Mammary epithelial cell (primary cell): Measurements from ENCODE around the gene CLEC16A.

Experiments used
- EZH2 ChIP-seq: IDR thresholded peaks from 2 replicates; pipeline ENCODE4 v1.6.1; 2012; ENCODE audit warnings: low read length, inconsistent platforms, borderline replicate concordance
- TF ChIP-seq, protein P1 (sequence below), 2 donors: IDR thresholded peaks in 1 of 2; conservative IDR thresholded peaks in 1 of 2; 2 replicates each; pipeline ENCODE4 v1.5.1; 2011 to 2012; ENCODE audit warnings: inconsistent platforms in 2 of 2, low read length in 2 of 2, mild to moderate bottlenecking in 2 of 2, control low read depth in 1 of 2, low read depth in 1 of 2; ENCODE audit not compliant: insufficient read depth in 1 of 2; ENCODE audit errors: extremely low read depth in 1 of 2

DNA sequence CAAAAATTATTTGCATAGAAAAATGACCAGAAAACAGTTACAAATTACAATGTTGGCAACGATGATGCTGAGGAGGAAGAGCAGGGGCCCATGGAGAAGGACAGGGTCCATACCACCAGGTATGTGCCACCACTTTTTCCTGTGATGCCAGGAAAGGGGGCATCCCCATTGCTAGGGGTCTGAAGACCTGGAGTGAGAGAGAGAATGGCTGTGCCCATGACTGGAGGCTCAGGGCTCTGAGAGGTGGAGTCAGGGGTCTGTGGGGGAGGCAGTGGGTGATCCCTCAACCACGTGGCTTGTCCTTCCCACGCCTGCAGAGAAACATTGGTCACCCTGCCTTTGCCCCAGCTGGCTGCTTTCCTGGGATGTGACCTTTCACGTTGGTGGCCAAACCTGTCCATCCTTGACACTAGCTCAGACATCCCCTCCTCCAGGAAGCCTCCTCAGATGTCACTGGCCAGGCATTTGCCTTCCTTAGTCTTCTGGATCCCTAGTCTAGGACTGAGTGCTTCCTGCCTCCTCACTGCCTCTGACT lies 260.2 kb downstream of the CLEC16A start:
- TF ChIP-seq, protein P1, sequence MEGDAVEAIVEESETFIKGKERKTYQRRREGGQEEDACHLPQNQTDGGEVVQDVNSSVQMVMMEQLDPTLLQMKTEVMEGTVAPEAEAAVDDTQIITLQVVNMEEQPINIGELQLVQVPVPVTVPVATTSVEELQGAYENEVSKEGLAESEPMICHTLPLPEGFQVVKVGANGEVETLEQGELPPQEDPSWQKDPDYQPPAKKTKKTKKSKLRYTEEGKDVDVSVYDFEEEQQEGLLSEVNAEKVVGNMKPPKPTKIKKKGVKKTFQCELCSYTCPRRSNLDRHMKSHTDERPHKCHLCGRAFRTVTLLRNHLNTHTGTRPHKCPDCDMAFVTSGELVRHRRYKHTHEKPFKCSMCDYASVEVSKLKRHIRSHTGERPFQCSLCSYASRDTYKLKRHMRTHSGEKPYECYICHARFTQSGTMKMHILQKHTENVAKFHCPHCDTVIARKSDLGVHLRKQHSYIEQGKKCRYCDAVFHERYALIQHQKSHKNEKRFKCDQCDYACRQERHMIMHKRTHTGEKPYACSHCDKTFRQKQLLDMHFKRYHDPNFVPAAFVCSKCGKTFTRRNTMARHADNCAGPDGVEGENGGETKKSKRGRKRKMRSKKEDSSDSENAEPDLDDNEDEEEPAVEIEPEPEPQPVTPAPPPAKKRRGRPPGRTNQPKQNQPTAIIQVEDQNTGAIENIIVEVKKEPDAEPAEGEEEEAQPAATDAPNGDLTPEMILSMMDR (conservative IDR thresholded peaks at IDR 0.05 in 1 of 2, IDR thresholded peaks at IDR 0.05 in 1 of 2; ENCODE audit: extremely low read depth in 1 of 2, insufficient read depth in 1 of 2, low read depth in 1 of 2, low read length in 2 of 2), result no peak
- no peak for TF ChIP-seq EZH2
